PC-9 (cell line): ENCODE data around the gene USP4.
"Not testable (repeated sequence)": the region's sequence is repeated elsewhere in the genome, so short reads cannot be mapped to it uniquely, and the experiment has no call there.

Experiments
- EZH2 ChIP-seq: fragments of 200-600 bp; sonication (generic); IDR thresholded peaks from 2 replicates; pipeline ENCODE4 v1.8.0; 2017; ENCODE audit warnings: antibody characterized with exemption, low read depth
- TF ChIP-seq, protein P1 (sequence below): fragments of 200-600 bp; sonication (generic); conservative IDR thresholded peaks from 2 replicates; pipeline ENCODE4 v1.6.1; 2017; ENCODE audit warnings: mixed run types, antibody characterized with exemption, mild to moderate bottlenecking, moderate library complexity

DNA sequence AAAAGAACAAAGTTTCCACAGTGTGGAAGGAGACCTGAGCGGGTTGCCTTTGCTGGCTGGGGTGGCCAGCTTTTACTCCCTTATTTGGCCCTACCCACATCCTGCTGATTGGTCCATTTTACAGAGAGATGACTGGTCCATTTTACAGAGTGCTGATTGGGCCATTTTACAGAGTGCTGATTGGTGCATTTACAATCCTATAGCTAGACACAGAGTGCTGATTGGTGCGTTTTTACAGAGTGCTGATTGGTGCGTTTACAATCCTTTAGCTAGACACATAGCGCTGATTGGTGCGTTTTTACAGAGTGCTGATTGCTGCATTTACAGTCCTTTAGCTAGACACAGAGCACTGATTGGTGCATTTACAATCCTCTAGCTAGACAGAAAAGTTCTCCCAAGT is 111.0 kb downstream of the USP4 start:
- TF ChIP-seq, protein P1, sequence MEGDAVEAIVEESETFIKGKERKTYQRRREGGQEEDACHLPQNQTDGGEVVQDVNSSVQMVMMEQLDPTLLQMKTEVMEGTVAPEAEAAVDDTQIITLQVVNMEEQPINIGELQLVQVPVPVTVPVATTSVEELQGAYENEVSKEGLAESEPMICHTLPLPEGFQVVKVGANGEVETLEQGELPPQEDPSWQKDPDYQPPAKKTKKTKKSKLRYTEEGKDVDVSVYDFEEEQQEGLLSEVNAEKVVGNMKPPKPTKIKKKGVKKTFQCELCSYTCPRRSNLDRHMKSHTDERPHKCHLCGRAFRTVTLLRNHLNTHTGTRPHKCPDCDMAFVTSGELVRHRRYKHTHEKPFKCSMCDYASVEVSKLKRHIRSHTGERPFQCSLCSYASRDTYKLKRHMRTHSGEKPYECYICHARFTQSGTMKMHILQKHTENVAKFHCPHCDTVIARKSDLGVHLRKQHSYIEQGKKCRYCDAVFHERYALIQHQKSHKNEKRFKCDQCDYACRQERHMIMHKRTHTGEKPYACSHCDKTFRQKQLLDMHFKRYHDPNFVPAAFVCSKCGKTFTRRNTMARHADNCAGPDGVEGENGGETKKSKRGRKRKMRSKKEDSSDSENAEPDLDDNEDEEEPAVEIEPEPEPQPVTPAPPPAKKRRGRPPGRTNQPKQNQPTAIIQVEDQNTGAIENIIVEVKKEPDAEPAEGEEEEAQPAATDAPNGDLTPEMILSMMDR = not testable (repeated sequence)
- not testable (repeated sequence) for TF ChIP-seq EZH2
